Fibroblast of peridontal ligament (primary cell): ENCODE results near the gene FCER2.

Experiments
- DNase-seq: peaks from one replicate; pipeline ENCODE4 v3.0.0-alpha.2; 2010; ENCODE audit errors: extremely low read depth

Gene FCER2

GRCh38 chr19:7733376-7733775 lies 31.4 kb upstream of the FCER2 start:
- DNase-seq, result no peak

DNA sequence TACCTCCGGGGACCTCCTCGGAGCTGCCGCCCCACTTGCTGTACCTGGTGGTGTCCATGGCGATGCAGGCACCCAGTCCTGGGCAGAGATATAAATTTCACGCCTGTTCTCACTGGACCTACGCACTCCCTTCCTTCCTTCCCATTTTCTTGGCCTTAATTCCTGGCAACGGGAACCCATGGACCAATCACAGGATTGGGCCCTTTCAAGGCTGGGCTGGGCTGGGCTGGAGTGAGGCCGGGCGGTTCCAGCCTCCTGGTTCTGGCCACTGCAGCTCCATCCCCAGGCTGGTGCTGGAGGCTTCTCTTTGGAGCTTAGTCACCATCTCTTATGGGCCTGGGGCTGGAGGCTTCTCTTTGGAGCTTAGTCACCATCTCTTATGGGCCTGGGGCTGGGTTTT lies 30.1 kb upstream of the FCER2 start, which contains the start of gene CLEC4G:
CLEC4G (minus strand) TSS at position 66 of the 400 bp plus-strand sequence; CDS start at position 58, 8 bp downstream.
- DNase-seq, result no peak

DNA sequence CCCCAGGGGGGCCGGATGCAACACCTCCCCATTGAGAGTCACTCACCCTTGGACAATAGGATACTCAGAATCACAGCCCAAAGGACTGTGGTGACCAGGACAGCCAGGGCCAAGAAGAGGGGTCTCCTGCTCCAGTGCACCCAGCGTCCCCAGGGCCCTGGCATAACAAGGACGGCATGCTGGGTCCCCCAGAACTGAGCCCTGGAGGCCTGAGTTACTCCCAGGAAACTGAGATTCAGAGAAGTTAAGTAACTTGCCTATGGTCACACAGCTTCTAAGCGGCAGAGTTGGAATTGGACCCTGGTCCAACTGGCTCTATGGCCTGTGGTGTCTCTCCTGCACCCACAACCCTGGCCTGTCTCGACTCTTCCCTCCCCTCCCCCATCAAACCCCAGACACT lies 29.7 kb upstream of the FCER2 start:
- no peak for DNase-seq

GRCh38 chr19:7731218-7731595 lies 29.3 kb upstream of the FCER2 start:
- no peak for DNase-seq

DNA sequence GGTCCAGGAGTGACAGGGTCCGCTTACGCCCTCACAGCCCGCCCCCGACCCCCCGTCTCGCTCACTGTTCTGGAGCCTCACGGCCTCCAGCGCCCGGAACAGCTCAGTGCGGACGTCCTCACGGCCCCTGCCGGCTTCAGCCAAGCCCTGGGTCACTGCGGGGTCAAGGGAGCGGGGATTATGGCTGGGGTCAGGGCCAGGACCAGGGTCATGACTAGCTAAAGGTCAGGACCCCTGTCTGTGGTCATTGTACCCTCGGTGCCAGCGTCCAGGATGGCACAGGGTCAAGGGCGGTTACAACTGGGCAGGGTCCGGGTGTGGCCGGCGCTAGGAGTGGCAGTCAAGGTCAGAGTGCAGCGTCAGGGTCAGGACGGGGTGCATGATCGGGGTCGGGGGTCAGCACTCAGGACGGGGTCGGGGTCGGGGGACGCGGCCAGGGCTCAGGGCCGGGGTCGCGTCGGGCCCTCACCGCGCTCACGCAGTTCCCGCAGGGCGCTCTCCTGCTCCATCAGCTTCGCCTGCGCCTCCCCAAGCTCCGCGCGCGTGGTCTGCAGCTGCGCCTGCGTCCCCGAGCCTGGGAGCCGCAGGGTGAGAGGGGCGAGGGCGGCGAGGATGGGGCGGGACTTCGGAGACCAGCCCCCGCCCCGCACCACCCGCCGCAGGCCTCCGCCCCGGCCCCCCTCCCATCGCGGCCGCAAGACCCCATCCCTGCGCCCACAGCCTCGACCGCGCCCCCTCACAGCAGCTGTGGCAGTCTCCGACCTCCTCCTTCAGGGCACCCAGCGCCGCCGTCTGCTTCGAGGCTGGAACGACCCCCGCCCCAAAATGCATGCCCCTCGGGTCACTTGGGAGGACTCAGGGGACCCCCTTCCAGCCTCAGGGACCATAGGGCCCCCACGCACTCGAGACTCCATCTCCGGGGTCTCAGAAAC lies 28.6 kb upstream of the FCER2 start:
- DNase-seq, result no peak

- DNase-seq, result no peak
Measured at GRCh38 chr19:7729831-7730285, 27.9 kb upstream of the FCER2 start.

GRCh38 chr19:7729211-7729610 lies 27.3 kb upstream of the FCER2 start:
- no peak for DNase-seq

DNA sequence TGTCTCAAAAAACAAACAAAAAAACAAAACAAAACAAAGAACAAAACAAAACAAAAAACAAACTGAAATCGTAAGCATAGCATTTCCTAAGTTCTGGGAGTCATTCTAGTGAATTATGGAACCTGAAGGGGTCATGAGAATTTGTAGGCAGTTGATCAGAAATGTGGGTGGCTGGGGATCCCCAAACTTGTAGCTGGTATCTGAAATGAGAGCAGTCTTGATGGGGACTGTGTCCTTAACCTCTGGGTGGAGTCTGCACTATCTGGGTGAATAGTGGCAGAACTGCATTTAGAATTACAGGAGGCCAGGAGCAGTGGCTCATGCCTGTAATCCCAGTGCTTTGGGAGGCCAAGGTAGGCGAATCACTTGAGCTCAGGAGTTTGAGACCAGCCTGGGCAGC lies 23.9 kb upstream of the FCER2 start:
- no peak for DNase-seq

- DNase-seq, result no peak
Measured at GRCh38 chr19:7722231-7722651, 20.3 kb upstream of the FCER2 start.

DNA sequence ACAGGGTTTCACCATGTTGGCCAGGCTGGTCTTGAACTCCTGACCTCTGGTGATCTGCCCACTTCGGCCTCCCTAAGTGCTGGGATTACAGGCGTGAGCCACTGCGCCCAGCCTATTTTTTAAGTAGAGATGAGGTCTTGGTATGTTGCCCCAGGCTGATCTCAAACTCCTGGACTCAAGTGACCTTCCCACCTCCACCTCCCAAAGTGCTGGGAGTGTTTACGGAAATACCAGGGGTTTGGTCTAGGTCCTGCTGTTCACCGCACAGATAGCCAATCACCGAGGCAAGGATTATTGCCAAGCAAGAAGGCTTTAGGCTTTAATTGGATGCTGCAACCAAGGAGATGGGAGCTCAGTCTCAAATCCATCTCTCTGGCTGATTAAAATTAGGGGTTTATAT lies 18.4 kb upstream of the FCER2 start:
- DNase-seq, result no peak

DNA sequence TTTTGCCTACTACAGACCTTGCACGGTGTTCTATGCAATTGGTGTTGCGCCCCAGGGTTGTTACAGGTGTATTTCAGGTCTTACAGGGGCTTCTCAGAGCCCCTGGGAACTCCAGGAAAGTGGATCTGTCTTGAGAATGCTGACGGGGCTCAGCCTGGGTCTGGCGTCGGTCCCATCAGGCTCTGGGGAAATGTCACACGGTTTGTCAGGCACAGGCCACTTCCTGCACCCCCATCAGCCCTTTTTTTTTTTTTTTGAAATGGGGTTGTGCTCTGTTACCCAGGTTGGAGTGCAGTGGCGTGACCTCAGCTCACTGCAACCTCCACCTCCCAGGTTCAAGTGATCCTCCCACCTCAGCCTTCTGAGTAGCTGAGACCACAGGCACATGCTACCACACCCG lies 16.7 kb upstream of the FCER2 start:
- no peak for DNase-seq

GRCh38 chr19:7716762-7717161 lies 14.8 kb upstream of the FCER2 start:
- no peak for DNase-seq

DNA sequence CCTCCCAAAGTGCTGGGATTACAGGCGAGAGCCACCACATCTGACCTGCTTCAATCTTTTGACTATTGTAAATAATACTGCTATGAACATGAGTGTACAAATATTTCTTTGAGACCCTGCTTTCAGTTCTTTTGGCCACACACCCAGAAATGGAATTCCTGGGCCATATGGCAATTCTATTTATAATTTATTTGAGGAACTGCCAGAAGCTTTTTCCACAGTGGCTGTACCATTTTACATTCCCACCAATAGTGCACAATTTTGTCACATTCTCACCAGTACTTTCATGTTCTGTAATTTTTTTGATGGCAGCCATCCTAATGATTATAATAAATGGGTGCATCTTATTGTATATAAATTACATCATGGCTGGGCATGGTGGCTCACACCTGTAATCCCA lies 13.7 kb upstream of the FCER2 start:
- no peak for DNase-seq

- no peak for DNase-seq
Measured at GRCh38 chr19:7710616-7711015, 8.7 kb upstream of the FCER2 start.

DNA sequence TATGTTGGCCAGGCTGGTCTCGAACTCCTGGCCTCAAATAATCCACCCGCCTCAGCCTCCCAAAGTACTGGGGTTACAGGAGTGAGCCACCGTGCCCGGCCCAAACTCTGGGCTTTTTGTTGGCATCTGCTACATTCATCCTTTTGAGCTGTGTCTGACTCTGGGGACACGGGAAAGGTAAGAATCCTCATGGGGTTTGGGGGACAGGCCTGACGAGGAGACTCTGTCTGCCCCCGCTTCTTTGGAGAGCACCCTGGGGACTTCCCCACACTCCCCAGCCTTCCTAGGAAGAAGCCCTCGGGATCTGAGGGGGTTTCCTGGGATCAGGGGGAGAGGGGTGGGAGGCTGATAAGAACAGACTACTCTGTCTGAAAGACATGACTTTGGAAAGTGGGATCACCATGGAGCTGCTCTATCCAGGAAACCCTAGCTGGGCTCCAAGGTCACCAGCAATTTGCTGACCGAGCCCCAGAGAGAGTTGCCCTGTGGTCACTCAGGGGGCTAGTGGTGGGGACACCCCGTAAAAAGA lies 8.1 kb upstream of the FCER2 start:
- DNase-seq, result no peak

DNA sequence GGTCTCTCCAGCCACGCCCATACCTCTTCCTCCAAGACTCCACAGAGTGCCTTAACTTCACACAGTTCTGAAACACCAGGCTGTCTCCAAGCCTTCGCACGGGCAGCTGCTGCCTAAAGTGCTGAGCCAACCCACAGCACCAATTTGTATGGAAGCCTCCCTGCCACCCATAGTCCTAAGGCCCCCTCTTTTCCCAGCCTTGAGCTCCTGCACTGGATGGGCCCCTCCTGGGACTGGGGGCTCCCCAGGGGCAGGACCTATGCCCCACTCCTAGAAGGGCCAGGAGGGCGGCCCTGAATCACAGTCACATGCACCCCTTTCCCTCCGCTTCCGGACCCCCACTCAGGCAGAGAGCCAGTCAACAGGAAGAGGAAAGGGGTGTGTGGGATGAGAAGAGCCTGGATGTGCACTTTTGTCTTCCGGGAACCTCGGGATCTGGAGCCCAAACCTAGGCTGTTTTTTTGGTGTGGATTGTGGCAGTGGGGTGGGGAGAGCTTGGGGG lies 5.1 kb upstream of the FCER2 start:
- no peak for DNase-seq

GRCh38 chr19:7706188-7706954 lies 4.4 kb upstream of the FCER2 start:
- DNase-seq, result no peak

- DNase-seq, result no peak
Measured at GRCh38 chr19:7705387-7706187, 3.7 kb upstream of the FCER2 start.

DNA sequence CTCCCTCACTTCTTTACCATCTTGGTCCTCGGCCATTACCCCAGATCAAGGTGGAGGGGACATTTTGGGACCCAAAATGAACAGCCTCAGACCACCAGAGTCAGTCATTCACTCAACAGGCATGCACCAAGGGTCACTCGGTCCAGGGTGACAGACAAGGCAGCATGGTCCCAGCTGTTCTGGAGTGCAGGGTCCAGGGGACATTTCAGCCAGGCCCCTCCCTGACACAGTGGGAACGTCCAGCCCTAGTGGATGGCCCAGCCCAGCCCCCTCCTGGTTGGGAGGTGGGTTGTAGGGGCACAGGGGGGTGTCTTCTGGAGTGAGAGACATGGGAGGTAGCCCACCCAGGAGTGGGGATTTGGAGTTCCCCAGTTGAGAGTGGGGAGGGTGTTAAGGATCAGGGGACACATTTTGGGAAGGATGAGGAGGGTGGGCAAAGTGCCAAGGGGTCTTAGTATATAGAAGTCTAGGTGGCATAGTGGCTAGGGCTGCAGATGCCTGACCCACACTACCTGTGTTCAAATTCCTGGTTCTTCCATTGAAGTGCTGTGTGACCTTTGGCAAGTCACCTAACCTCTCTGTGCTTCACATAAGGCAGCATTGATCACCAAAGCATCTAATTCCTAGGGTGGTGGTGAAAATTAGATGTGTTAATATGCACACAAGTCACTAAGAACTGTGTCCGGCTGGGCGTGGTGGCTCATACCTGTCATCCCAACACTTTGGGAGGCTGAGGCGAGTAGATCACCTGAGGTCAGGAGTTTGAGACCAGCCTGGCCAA lies 2.5 kb upstream of the FCER2 start:
- DNase-seq, result no peak

DNA sequence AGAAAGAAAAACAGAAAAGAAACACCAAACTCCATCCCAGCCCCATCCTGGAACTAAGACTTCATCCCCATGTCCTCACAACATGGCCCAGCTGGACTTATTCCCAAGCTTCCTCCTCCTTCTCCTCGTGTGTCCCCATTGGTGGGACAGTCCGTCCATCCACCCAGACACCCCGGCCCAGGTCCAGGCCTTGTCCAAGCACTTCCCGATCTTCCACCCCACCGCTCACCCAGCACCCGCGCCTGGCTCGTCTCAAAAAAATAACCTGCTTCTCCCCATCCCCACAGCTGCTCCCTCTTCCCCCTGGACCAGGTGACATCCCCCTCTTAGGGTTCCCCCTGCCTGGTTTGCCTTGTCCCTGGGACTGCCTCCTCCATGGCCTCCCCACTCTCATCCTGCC lies 1.4 kb upstream of the FCER2 start:
- no peak for DNase-seq
